Right lobe of liver (tissue), 6 donors: Measurements from ENCODE around the gene PSEN1. TPM values are rescaled to one million over a fixed set of nuclear protein-coding genes. Genes with fewer than 3 reads are reported as not detected.

Experiments
- ATAC-seq, 4 donors: fragments of 200-7000 bp; cut with Tn5 transposase; one replicate each; pipeline ENCODE4 v1.9.1; 2020; ENCODE audit warnings: mild to moderate bottlenecking in 4 of 4, moderate library complexity in 4 of 4
- DNase-seq, 3 donors: peaks; one replicate each; pipeline ENCODE4 v3.0.0-alpha.2; 2020
- H3K27ac ChIP-seq, 3 donors: fragments of 200-600 bp; one replicate each; pipeline ENCODE4 v1.8.0; 2022
- H3K27me3 ChIP-seq, 2 donors: fragments of 200-600 bp; one replicate each; pipeline ENCODE4 v1.8.0; 2022
- H3K36me3 ChIP-seq, 4 donors: fragments of 200-600 bp; sonication (generic) in 1 of 4; one replicate each; pipeline versions ENCODE4 v1.5.1 to v1.8.0; 2017 to 2022; ENCODE audit warnings: control low read depth in 1 of 4
- H3K4me1 ChIP-seq, 4 donors: fragments of 200-600 bp; sonication (generic) in 1 of 4; one replicate each; pipeline versions ENCODE4 v1.5.1 to v1.8.0; 2017 to 2022; ENCODE audit warnings: control low read depth in 1 of 4
- H3K4me3 ChIP-seq, 3 donors: fragments of 200-600 bp; one replicate each; pipeline ENCODE4 v1.8.0; 2022
- H3K9me3 ChIP-seq, 4 donors: fragments of 200-600 bp; sonication (generic) in 1 of 4; one replicate each; pipeline versions ENCODE4 v1.5.1 to v1.8.0; 2017 to 2022; ENCODE audit warnings: control low read depth in 1 of 4
- POLR2A ChIP-seq: fragments of 450-650 bp; IDR thresholded peaks from one replicate; pipeline ENCODE4 v1.6.1; 2017; ENCODE audit warnings: antibody characterized with exemption, mild to moderate bottlenecking
- WGBS: methylation state at CpG from one replicate; pipeline ENCODE4 v1.1.6; 2018; ENCODE audit warnings: low coverage, low lambda C conversion rate; ENCODE audit not compliant: insufficient coverage; ENCODE audit errors: missing lambda C conversion rate; 5-methylcytosine and 5-hydroxymethylcytosine counted together
- intact Hi-C, 2 donors: fragments of 100-400 bp; cut with DNase I; formaldehyde crosslinking; loops; one replicate each; pipeline versions ENCODE4 v1.11.2 to v1.14.1; 2022
- total RNA-seq, 6 experiments: library from RNA; depleted of rRNA in 2 of 6; stranded (reverse); fragments of >200 nt in 2 of 6; fragmentation: NEBNext Ultra II Directional in 3 of 6; extraction: Animal tissue kit (Norgen Biotek cat#: 25700) in 3 of 6; gene quantifications; one replicate each; pipeline versions ENCODE4 v1.1.0 to v1.2.4, GENCODE V29; 2016 to 2023
- TF ChIP-seq, protein P1 (sequence below), 4 donors: fragments of 200-600 bp in 3 of 4; fragments of 450-650 bp in 1 of 4; IDR thresholded peaks; one replicate each; pipeline versions ENCODE4 v1.5.1 to v1.8.0; 2016 to 2022; ENCODE audit warnings: antibody characterized with exemption in 4 of 4, mild to moderate bottlenecking in 2 of 4
- donor health status: DM: no; HTN: yes; CAD: no.
- donor health status: DM: no; HTN: no; CAD: no.
- donor health status: DM: no; HTN: no; CAD: no.
- donor health status: DM: no; HTN: yes; CAD: no.
- donor health status: DM: no; HTN: yes; CAD: no.

Gene PSEN1
- total RNA-seq, 6 experiments from 2014 or later = 22.5 to 28.2 (median 25.0) TPM

GRCh38 chr14:73220061-73220460 lies 83.8 kb downstream of the PSEN1 start:
- peaks cover 0 to 36% (median 20%) of the 10 kb centered on the region in 4 donors for H3K36me3 ChIP-seq
- no peaks in the 10 kb centered on the region for H3K9me3 ChIP-seq
- H3K27me3 ChIP-seq = no peaks in the 10 kb centered on the region
- WGBS = 79% methylated on average over 4 of the region's 4 CpGs
- intact Hi-C loops = no loop called here
- TF ChIP-seq POLR2A = no peak
- TF ChIP-seq, protein P1, sequence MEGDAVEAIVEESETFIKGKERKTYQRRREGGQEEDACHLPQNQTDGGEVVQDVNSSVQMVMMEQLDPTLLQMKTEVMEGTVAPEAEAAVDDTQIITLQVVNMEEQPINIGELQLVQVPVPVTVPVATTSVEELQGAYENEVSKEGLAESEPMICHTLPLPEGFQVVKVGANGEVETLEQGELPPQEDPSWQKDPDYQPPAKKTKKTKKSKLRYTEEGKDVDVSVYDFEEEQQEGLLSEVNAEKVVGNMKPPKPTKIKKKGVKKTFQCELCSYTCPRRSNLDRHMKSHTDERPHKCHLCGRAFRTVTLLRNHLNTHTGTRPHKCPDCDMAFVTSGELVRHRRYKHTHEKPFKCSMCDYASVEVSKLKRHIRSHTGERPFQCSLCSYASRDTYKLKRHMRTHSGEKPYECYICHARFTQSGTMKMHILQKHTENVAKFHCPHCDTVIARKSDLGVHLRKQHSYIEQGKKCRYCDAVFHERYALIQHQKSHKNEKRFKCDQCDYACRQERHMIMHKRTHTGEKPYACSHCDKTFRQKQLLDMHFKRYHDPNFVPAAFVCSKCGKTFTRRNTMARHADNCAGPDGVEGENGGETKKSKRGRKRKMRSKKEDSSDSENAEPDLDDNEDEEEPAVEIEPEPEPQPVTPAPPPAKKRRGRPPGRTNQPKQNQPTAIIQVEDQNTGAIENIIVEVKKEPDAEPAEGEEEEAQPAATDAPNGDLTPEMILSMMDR (IDR thresholded peaks at IDR 0.05) = no peak
- ATAC-seq (no peak), DNase-seq (no peak)
- H3K4me1 ChIP-seq = no peaks in the 10 kb centered on the region
- H3K4me3 ChIP-seq = no peak overlapping the region
- no peak overlapping the region for H3K27ac ChIP-seq

DNA sequence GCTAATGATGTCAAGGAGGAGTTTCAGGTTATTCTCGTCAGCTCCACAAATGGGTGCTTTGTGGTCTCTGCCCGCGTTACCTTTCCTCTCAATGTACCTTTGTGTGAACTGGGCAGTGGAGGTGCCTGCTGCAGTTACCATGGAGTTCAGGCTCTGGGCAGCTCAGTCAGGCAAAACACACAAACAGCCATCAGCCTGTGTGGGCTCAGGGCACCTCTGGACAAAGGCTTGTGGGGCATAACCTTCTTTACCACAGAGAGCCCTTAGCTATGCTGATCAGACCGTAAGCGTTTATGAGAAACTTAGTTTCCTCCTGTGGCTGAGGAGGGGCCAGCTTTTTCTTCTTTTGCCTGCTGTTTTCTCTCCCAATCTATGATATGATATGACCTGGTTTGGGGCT lies 84.3 kb downstream of the PSEN1 start:
- peaks cover 0 to 36% (median 19%) of the 10 kb centered on the region in 4 donors for H3K36me3 ChIP-seq
- no peaks in the 10 kb centered on the region for H3K27me3 ChIP-seq
- ATAC-seq = no peak
- no peaks in the 10 kb centered on the region for H3K4me1 ChIP-seq
- no peak for DNase-seq
- intact Hi-C loops = no loop called here
- no peak overlapping the region for H3K4me3 ChIP-seq
- no peaks in the 10 kb centered on the region for H3K9me3 ChIP-seq
- WGBS = 100% methylated on average over 3 of the region's 5 CpGs
- no peak overlapping the region for H3K27ac ChIP-seq
- TF ChIP-seq POLR2A = no peak
- TF ChIP-seq, protein P1 (IDR thresholded peaks at IDR 0.05) = no peak

- intact Hi-C loops = no loop called here
- TF ChIP-seq, protein P1 (IDR thresholded peaks at IDR 0.05) = no peak
- TF ChIP-seq POLR2A = no peak
- Histone ChIP-seq H3K36me3 (peaks cover 0 to 34% (median 17%) of the 10 kb centered on the region in 4 donors), H3K4me3 (no peak overlapping the region), H3K27ac (no peak overlapping the region), H3K27me3 (no peaks in the 10 kb centered on the region), H3K9me3 (no peaks in the 10 kb centered on the region), H3K4me1 (no peaks in the 10 kb centered on the region)
- DNase-seq = no peak
- no peak for ATAC-seq
- WGBS = 95% methylated on average over 2 of the region's 2 CpGs
Measured at GRCh38 chr14:73221945-73222344, 85.6 kb downstream of the PSEN1 start.

- peaks cover 0 to 24% (median 10%) of the 10 kb centered on the region in 4 donors for H3K36me3 ChIP-seq
- 60% methylated on average over 1 of the region's 5 CpGs for WGBS
- H3K4me1 ChIP-seq = no peaks in the 10 kb centered on the region
- H3K9me3 ChIP-seq = no peaks in the 10 kb centered on the region
- intact Hi-C loops = no loop called here
- TF ChIP-seq, protein P1 (IDR thresholded peaks at IDR 0.05) = no peak
- no peak for TF ChIP-seq POLR2A
- H3K4me3 ChIP-seq = no peak overlapping the region
- H3K27ac ChIP-seq = no peak overlapping the region
- DNase-seq (no peak), ATAC-seq (no peak)
- H3K27me3 ChIP-seq = no peaks in the 10 kb centered on the region
Measured at GRCh38 chr14:73223049-73223448, 86.7 kb downstream of the PSEN1 start.

DNA sequence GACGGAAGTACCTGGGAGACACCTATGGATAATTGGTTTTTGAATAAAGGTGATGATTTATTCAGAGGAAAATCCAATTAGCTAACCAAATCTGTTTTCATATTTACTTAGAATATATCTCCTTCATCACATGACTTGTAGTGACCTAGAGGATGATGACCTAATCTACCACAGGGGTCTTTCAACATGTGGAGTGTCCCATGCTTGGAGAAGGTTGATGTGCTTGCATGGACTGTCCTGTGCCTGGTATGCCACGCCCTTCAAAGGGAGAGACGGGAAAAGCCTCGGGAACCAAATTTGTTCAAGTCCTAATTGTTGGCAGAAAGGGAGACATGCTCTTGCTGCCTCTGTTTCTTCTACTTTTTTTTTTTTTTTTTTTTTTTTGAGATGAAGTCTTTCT lies 89.2 kb downstream of the PSEN1 start:
- TF ChIP-seq, protein P1 (IDR thresholded peaks at IDR 0.05) = no peak
- TF ChIP-seq POLR2A = no peak
- Histone ChIP-seq H3K4me1 (no peaks in the 10 kb centered on the region), H3K27me3 (no peaks in the 10 kb centered on the region), H3K36me3 (peaks cover 0 to 7% (median under 1%) of the 10 kb centered on the region in 4 donors), H3K27ac (no peak overlapping the region), H3K4me3 (no peak overlapping the region), H3K9me3 (no peaks in the 10 kb centered on the region)
- WGBS = 100% methylated on average over 1 of the region's 4 CpGs
- ATAC-seq = no peak
- no peak for DNase-seq
- intact Hi-C loops = no loop called here
